Keratinocyte (primary cell): Measurements from ENCODE around the gene RASGRP3. TPM values are rescaled to one million over a fixed set of nuclear protein-coding genes. Genes with fewer than 3 reads are reported as not detected.

Experiments
- DNase-seq: peaks from one replicate; pipeline ENCODE4 v3.0.0-alpha.2; 2011; ENCODE audit warnings: low read depth, missing footprints, low spot score
- FAIRE-seq: peaks from 2 replicates; lab custom pipeline; 2011; peaks lifted over from hg19 to GRCh38; lab: Jason Lieb, UNC
- H2AFZ ChIP-seq: 2 replicates; pipeline ENCODE4 v1.6.0; 2012; ENCODE audit warnings: low read length, control low read depth, inconsistent platforms; ENCODE audit not compliant: control insufficient read depth
- H3K27ac ChIP-seq: 2 replicates; pipeline ENCODE4 v1.5.1; 2011; ENCODE audit warnings: low read length; ENCODE audit not compliant: control insufficient read depth, insufficient read depth
- H3K27me3 ChIP-seq: 3 replicates; pipeline ENCODE4 v1.6.0; 2011; ENCODE audit warnings: low read length; ENCODE audit not compliant: control insufficient read depth, insufficient read depth; ENCODE audit errors: extremely low read depth
- H3K36me3 ChIP-seq, 2 experiments: 2 replicates in 1 of 2; 3 replicates in 1 of 2; pipeline ENCODE4 v1.5.1; 2011; ENCODE audit warnings: low read length in 2 of 2, mild to moderate bottlenecking in 1 of 2; ENCODE audit not compliant: control insufficient read depth in 2 of 2, insufficient read depth in 2 of 2; ENCODE audit errors: extremely low read depth in 1 of 2
- H3K4me1 ChIP-seq: 3 replicates; pipeline ENCODE4 v1.5.1; 2011; ENCODE audit warnings: low read length; ENCODE audit not compliant: control insufficient read depth, insufficient read depth; ENCODE audit errors: extremely low read depth
- H3K4me2 ChIP-seq: 3 replicates; pipeline ENCODE4 v1.6.0; 2011; ENCODE audit warnings: low read depth, low read length; ENCODE audit not compliant: control insufficient read depth, insufficient read depth; ENCODE audit errors: extremely low read depth
- H3K4me3 ChIP-seq, 3 experiments: fragments of 200-600 bp in 1 of 3; sonication (generic) in 1 of 3; 2 replicates in 2 of 3; 3 replicates in 1 of 3; pipeline ENCODE4 v1.5.1; 2011 to 2016; ENCODE audit warnings: low read length in 3 of 3, mild to moderate bottlenecking in 3 of 3, control low read depth in 2 of 3, inconsistent platforms in 1 of 3, low read depth in 1 of 3, mixed read lengths in 1 of 3, mixed run types in 1 of 3, moderate library complexity in 1 of 3; ENCODE audit not compliant: control insufficient read depth in 2 of 3, insufficient read depth in 2 of 3; ENCODE audit errors: extremely low read depth in 1 of 3
- H3K79me2 ChIP-seq: 2 replicates; pipeline ENCODE4 v1.6.0; 2012; ENCODE audit warnings: low read length; ENCODE audit not compliant: control insufficient read depth, insufficient read depth
- H3K9ac ChIP-seq: 3 replicates; pipeline ENCODE4 v1.6.0; 2011; ENCODE audit warnings: low read length; ENCODE audit not compliant: control insufficient read depth, insufficient read depth; ENCODE audit errors: extremely low read depth
- H3K9me1 ChIP-seq: 3 replicates; pipeline ENCODE4 v1.6.0; 2011; ENCODE audit warnings: low read length; ENCODE audit not compliant: control insufficient read depth, insufficient read depth; ENCODE audit errors: extremely low read depth
- H3K9me3 ChIP-seq: 2 replicates; pipeline ENCODE4 v1.5.1; 2012; ENCODE audit warnings: low read depth, low read length; ENCODE audit not compliant: control insufficient read depth
- H4K20me1 ChIP-seq: 3 replicates; pipeline ENCODE4 v1.6.0; 2011; ENCODE audit warnings: low read length; ENCODE audit not compliant: control insufficient read depth, insufficient read depth; ENCODE audit errors: extremely low read depth
- EZH2 ChIP-seq: IDR thresholded peaks from one replicate; pipeline ENCODE4 v1.6.1; 2012; ENCODE audit warnings: inconsistent platforms, mild to moderate bottlenecking, low read length, moderate library complexity
- dilution Hi-C: fragments of 300-500 bp; cut with MboI; formaldehyde crosslinking; loops from one replicate; pipeline ENCODE4 v1.7.0; 2020; ENCODE audit warnings: low sequenced_read_pairs; ENCODE audit not compliant: extremely low pct_ligation_motif_present
- polyA plus RNA-seq, 5 experiments: library from polyadenylated mRNA; depleted of rRNA in 3 of 5; stranded (reverse) in 3 of 5; stranded (forward) in 1 of 5; unstranded in 1 of 5; fragments of >200 nt; gene quantifications; 1 replicate in 1 of 5; 2 replicates in 3 of 5; 3 replicates in 1 of 5; pipeline versions ENCODE4 v1.2.1 to v1.2.3, GENCODE V29; 2011 to 2012; ENCODE audit warnings: missing spikeins in 2 of 5, low read depth in 1 of 5, low replicate concordance in 1 of 5
- TF ChIP-seq, protein P1 (sequence below), 3 experiments: IDR thresholded peaks in 1 of 3; conservative IDR thresholded peaks in 1 of 3; optimal IDR thresholded peaks in 1 of 3; 2 replicates in 2 of 3; 3 replicates in 1 of 3; pipeline versions ENCODE3 to v1.5.1; 2011; ENCODE audit warnings: low read length in 3 of 3, mild to moderate bottlenecking in 3 of 3, moderate library complexity in 2 of 3, control low read depth in 1 of 3, inconsistent platforms in 1 of 3; ENCODE audit not compliant: insufficient read depth in 2 of 3; ENCODE audit errors: extremely low read depth in 1 of 3

RASGRP3 gene
- polyA plus RNA-seq, 1 donor (not counting 4 experiments of a cell fraction or from before 2014, with no cell fraction given): 0.56 TPM

DNA sequence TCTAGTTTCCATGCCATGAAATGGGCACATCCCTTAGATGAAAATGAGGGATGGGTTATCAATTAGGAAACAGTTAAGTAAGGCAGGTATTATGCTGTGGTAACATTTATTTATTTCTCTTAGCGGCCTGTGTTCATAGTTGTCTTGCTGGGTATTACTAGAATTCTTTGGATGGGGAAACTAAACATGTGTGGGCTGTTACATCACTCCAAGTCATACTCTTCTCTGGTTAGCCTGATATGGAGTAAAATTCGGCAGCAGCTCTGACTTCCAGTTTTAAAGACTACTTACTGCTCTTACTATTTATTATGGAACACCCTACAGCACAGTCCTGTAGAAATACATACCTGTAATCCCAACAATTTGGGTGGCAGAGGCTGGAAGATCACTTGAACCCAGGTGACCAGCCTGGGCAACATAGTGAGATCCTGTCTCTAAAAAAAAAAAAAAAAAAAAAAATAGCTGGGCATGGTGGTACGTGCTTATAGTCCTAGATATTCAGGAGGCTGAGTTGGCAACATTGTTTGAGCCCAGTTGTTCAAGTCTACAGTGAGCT lies 33.1 kb upstream of the RASGRP3 start:
- Histone ChIP-seq H3K36me3 (no peaks in the 10 kb centered on the region), H3K4me3 (no peak overlapping the region), H3K9me3 (no peaks in the 10 kb centered on the region), H3K4me1 (no peaks in the 10 kb centered on the region), H3K27ac (no peak overlapping the region), H2AFZ (no peak overlapping the region), H3K9ac (no peak overlapping the region), H3K79me2 (no peaks in the 10 kb centered on the region), H3K27me3 (no peaks in the 10 kb centered on the region), H3K4me2 (no peak overlapping the region), H3K9me1 (no peaks in the 10 kb centered on the region), H4K20me1 (no peaks in the 10 kb centered on the region)
- TF ChIP-seq EZH2: no peak
- TF ChIP-seq, protein P1, sequence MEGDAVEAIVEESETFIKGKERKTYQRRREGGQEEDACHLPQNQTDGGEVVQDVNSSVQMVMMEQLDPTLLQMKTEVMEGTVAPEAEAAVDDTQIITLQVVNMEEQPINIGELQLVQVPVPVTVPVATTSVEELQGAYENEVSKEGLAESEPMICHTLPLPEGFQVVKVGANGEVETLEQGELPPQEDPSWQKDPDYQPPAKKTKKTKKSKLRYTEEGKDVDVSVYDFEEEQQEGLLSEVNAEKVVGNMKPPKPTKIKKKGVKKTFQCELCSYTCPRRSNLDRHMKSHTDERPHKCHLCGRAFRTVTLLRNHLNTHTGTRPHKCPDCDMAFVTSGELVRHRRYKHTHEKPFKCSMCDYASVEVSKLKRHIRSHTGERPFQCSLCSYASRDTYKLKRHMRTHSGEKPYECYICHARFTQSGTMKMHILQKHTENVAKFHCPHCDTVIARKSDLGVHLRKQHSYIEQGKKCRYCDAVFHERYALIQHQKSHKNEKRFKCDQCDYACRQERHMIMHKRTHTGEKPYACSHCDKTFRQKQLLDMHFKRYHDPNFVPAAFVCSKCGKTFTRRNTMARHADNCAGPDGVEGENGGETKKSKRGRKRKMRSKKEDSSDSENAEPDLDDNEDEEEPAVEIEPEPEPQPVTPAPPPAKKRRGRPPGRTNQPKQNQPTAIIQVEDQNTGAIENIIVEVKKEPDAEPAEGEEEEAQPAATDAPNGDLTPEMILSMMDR (optimal IDR thresholded peaks at IDR 0.05 in 1 of 3, IDR thresholded peaks at IDR 0.05 in 1 of 3, conservative IDR thresholded peaks at IDR 0.05 in 1 of 3; ENCODE audit: extremely low read depth in 1 of 3, insufficient read depth in 2 of 3, low read length in 3 of 3): no peak
- no peak for FAIRE-seq
- no peak for DNase-seq
- dilution Hi-C loops: no loop called here

DNA sequence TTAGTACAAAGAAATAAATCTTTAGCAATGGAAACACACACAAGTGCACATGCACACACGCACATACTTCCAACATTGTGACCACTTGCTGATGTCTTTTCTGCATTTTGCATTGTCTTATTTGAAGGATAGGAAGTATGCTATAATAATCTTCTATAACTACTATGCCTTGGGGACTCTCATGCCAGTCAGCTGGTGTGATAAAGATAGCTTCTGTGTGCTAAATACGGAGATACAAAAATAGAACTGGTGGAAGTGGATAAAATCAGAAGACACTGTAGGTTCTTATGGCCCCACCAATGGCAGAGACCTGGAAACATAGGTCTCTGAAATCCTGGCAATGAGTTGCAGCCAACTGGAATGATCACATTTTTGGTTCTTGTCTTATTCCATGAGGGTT lies 31.5 kb upstream of the RASGRP3 start:
- H3K79me2 ChIP-seq: no peaks in the 10 kb centered on the region
- no peaks in the 10 kb centered on the region for H3K4me1 ChIP-seq
- no peak overlapping the region for H2AFZ ChIP-seq
- no peaks in the 10 kb centered on the region for H3K9me3 ChIP-seq
- H3K27me3 ChIP-seq: no peaks in the 10 kb centered on the region
- H3K27ac ChIP-seq: no peak overlapping the region
- no peak for TF ChIP-seq EZH2
- TF ChIP-seq, protein P1 (optimal IDR thresholded peaks at IDR 0.05 in 1 of 3, IDR thresholded peaks at IDR 0.05 in 1 of 3, conservative IDR thresholded peaks at IDR 0.05 in 1 of 3; ENCODE audit: extremely low read depth in 1 of 3, insufficient read depth in 2 of 3, low read length in 3 of 3): no peak
- DNase-seq (no peak), FAIRE-seq (no peak)
- dilution Hi-C loops: no loop called here
- H4K20me1 ChIP-seq: no peaks in the 10 kb centered on the region
- no peak overlapping the region for H3K4me3 ChIP-seq
- no peaks in the 10 kb centered on the region for H3K9me1 ChIP-seq
- H3K9ac ChIP-seq: no peak overlapping the region
- no peaks in the 10 kb centered on the region for H3K36me3 ChIP-seq
- no peak overlapping the region for H3K4me2 ChIP-seq
